ENCODE results near the gene AUTS2. TPM values are rescaled to one million over a fixed set of nuclear protein-coding genes. Genes with fewer than 3 reads are reported as not detected.
A peak's percentile ranks its signal among the peaks of the same experiment; 100 is the strongest.

AUTS2 gene
- total and polyA plus RNA-seq, 2 of the 8 experiments (the other 6 are each of a cell fraction or from before 2014, with no cell fraction given): 25.9 to 101 TPM

DNA sequence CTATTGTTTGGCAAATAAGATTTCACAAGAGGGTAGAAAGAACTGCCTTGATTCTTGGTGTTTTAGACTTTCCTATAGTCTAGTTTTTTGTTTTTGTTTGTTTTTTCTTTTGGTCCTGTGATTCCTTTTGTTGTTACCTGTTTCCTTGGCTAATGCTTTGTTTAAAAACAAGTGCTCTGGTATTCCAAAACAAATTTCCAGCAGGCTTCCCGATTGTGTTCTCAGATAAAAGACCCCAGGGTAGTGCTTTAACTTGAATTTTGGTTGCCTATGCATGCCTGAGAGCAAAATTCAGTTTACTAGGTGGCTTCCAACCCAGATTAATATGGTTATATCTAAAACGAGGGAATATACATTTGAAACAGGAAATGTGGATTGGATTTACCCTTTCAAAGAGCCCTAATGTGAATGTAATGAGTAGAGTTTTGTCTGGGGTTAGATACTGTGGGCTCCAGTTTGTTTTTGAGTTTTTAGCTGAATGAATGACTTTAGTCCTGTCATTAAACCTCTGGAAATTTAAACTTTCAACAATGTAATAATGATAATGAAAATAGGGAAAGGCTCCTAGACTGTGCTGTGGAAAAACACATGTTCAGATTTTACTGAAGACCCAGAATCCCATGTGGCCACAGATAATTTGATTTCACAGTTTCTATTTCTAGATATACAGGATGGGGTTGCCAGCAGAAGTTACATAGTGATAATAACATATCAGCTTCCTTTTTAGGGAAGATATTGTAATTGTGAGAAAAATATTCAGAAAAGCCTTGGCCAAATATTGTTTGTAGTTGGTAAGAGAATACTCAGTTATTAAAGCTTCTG, 23.9 kb downstream of the AUTS2 start:
- ChIA-PET CTCF (ENCODE audit: partially characterized antibody) (no interaction called here), POLR2A (ENCODE audit: partially characterized antibody) (no interaction called here)
- Histone ChIP-seq H2AFZ (ENCODE audit: low read length) (no peak overlapping the region), H3K9me3 (ENCODE audit: insufficient read depth in 2 of 2, low read depth in 1 of 2, low read length in 1 of 2) (no peaks in the 10 kb centered on the region), H3K23ac (ENCODE audit: insufficient read length) (no peak overlapping the region), H3K79me1 (ENCODE audit: low read depth, low read length) (peaks cover 3% of the 10 kb centered on the region), H3K79me2 (ENCODE audit: control insufficient read depth in 1 of 2, insufficient read depth in 2 of 2, low read length in 2 of 2) (no peaks in the 10 kb centered on the region), H3K27me3 (replicated peaks in 1 of 4; ENCODE audit: control insufficient read depth in 3 of 4, extremely low read depth in 1 of 4, insufficient read depth in 3 of 4, low read length in 3 of 4) (peaks cover 58 to 91% (median 80%) of the 10 kb centered on the region in 4 experiments), H4K8ac (ENCODE audit: extremely low read depth, insufficient read depth, low read length) (no peak overlapping the region), H2BK12ac (ENCODE audit: low read depth, low read length) (no peak overlapping the region), H4K5ac (ENCODE audit: insufficient read length, low read depth, low read length) (no peak overlapping the region), H3K23me2 (ENCODE audit: low read depth, low read length) (no peaks in the 10 kb centered on the region), H3K4ac (replicated peaks; ENCODE audit: insufficient read length, low read depth, low read length) (no peak overlapping the region), H3K36me3 (ENCODE audit: control insufficient read depth in 2 of 4, insufficient read depth in 4 of 4, low read length in 3 of 4) (no peaks in the 10 kb centered on the region), H3K4me2 (ENCODE audit: insufficient read depth in 1 of 2, low read depth in 2 of 2, low read length in 2 of 2) (no peak overlapping the region), H3K27ac (ENCODE audit: low read depth, low read length) (no peak overlapping the region), H3K9ac (replicated peaks in 1 of 4; ENCODE audit: extremely low read depth in 1 of 4, low read depth in 3 of 4, low read length in 3 of 4) (no peak overlapping the region), H2BK15ac (ENCODE audit: low read length) (no peak overlapping the region), H4K20me1 (replicated peaks in 1 of 2; ENCODE audit: control insufficient read depth in 1 of 2, insufficient read depth in 2 of 2, low read length in 2 of 2) (peaks cover 23 to 32% of the 10 kb centered on the region in 2 experiments), H3K18ac (ENCODE audit: extremely low read depth, low read length) (no peak overlapping the region), H2BK120ac (replicated peaks; ENCODE audit: low read depth, low read length) (no peak overlapping the region), H3K4me3 (ENCODE audit: extremely low read depth in 1 of 4, insufficient read depth in 2 of 4, low read depth in 3 of 4, low read length in 4 of 4) (no peak overlapping the region), H4K91ac (replicated peaks; ENCODE audit: insufficient read length, low read length) (no peak overlapping the region), H3K56ac (replicated peaks; ENCODE audit: insufficient read length, low read depth, low read length) (no peak overlapping the region), H3K14ac (ENCODE audit: insufficient read length) (no peak overlapping the region), H2AK5ac (ENCODE audit: low read depth, low read length) (no peak overlapping the region), H2BK20ac (ENCODE audit: low read length) (no peak overlapping the region), H3K4me1 (replicated peaks in 1 of 4; ENCODE audit: control insufficient read depth in 3 of 4, insufficient read depth in 4 of 4, low read length in 3 of 4) (peaks cover 0 to 16% (median 8%) of the 10 kb centered on the region in 4 experiments; a peak in 5 of 7 replicates), H2BK5ac (ENCODE audit: low read depth, low read length) (no peak overlapping the region)
- FAIRE-seq: peak; percentile 70
- WGBS, 2 experiments (ENCODE audit: extremely low coverage in 1 of 2, insufficient coverage in 1 of 2, insufficient read length in 1 of 2, insufficient replicate concordance in 2 of 2, low coverage in 1 of 2, low lambda C conversion rate in 2 of 2, missing lambda C conversion rate in 1 of 2): 3% methylated on average over 2 of the region's 2 CpGs; no CpG with 5 or more reads in 1 of the 2 experiments
- DNase-seq (ENCODE audit: low read depth in 1 of 2, low spot score in 2 of 2): no peak
